IPS DF 19.7 (cell line): ENCODE measurements around the gene ANKRD28.

ENCODE experiments used
- DNase-seq: peaks from one replicate; pipeline ENCODE4 v3.0.0-alpha.2; 2013; ENCODE audit warnings: low read depth, low spot score

Gene ANKRD28

GRCh38 chr3:15803921-15804320 lies 6.1 kb upstream of the ANKRD28 start:
- no peak for DNase-seq

GRCh38 chr3:15801298-15801697 lies 3.5 kb upstream of the ANKRD28 start:
- DNase-seq = no peak

GRCh38 chr3:15800780-15801179 lies 3.0 kb upstream of the ANKRD28 start:
- DNase-seq = no peak

GRCh38 chr3:15800327-15800726 lies 2.5 kb upstream of the ANKRD28 start:
- no peak for DNase-seq

- DNase-seq = no peak
These were observed 910 bp upstream of the ANKRD28 start for GRCh38 chr3:15798533-15799245.

GRCh38 chr3:15796771-15797641 lies 773 bp downstream of the ANKRD28 start:
- DNase-seq = no peak

- no peak for DNase-seq
These were observed 1.4 kb downstream of the ANKRD28 start for GRCh38 chr3:15796331-15796730.

- no peak for DNase-seq
These were observed 2.0 kb downstream of the ANKRD28 start for GRCh38 chr3:15795651-15796308.

- no peak for DNase-seq
These were observed 2.7 kb downstream of the ANKRD28 start for GRCh38 chr3:15794842-15795650.

GRCh38 chr3:15794303-15794771 lies 3.4 kb downstream of the ANKRD28 start:
- no peak for DNase-seq

GRCh38 chr3:15791525-15791924 lies 6.3 kb downstream of the ANKRD28 start:
- DNase-seq = no peak

- no peak for DNase-seq
These were observed 9.8 kb downstream of the ANKRD28 start for GRCh38 chr3:15787941-15788340.

- DNase-seq = no peak
These were observed 10.3 kb downstream of the ANKRD28 start for GRCh38 chr3:15787526-15787925.

GRCh38 chr3:15783361-15783969 lies 14.3 kb downstream of the ANKRD28 start:
- no peak for DNase-seq

- DNase-seq = no peak
These were observed 15.3 kb downstream of the ANKRD28 start for GRCh38 chr3:15782429-15782828.

GRCh38 chr3:15781637-15782402 lies 16.0 kb downstream of the ANKRD28 start:
- DNase-seq = no peak

GRCh38 chr3:15781131-15781530 lies 16.6 kb downstream of the ANKRD28 start:
- no peak for DNase-seq

GRCh38 chr3:15779111-15779510 lies 18.7 kb downstream of the ANKRD28 start:
- no peak for DNase-seq

GRCh38 chr3:15778332-15778858 lies 19.4 kb downstream of the ANKRD28 start:
- no peak for DNase-seq
